GM18505 (cell line): Measurements from ENCODE around the gene CYP4F8.
"Not testable (repeated sequence)": the region's sequence is repeated elsewhere in the genome, so short reads cannot be mapped to it uniquely, and the experiment has no call there.

Source experiments
- ATAC-seq: cut with Tn5 transposase; IDR thresholded peaks from one replicate; pipeline ENCODE4 v1.9.1; 2021; ENCODE audit not compliant: unreplicated experiment
- POLR2A ChIP-seq: IDR thresholded peaks from 4 replicates; pipeline ENCODE4 v1.6.1; 2011; ENCODE audit warnings: borderline replicate concordance; ENCODE audit not compliant: insufficient read depth, insufficient read length; ENCODE audit errors: extremely low read depth

CYP4F8 gene

GRCh38 chr19:15644816-15645215 is 29.8 kb downstream of the CYP4F8 start:
- ATAC-seq = no peak
- no peak for TF ChIP-seq POLR2A

GRCh38 chr19:15649526-15649925 is 34.5 kb downstream of the CYP4F8 start:
- no peak for ATAC-seq
- no peak for TF ChIP-seq POLR2A

DNA sequence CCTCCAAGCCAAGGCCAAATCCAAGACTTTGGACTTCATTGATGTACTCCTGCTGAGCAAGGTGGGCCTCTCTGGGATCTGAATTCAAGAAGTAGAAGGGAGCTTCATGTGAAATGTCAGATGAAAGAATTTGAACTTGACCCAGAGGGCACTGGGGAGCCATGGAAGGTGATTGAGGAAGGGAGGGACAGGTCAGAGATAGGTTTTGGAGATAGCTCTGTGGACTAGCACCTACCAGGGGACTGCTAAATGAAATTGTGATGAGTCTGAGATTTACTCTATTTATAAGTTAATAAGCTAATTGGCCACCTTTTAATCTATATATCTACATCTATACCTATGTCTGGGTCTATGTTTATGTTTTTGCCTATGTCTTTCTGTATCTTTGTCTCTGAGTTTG is 35.1 kb downstream of the CYP4F8 start:
- not testable (repeated sequence) for ATAC-seq

DNA sequence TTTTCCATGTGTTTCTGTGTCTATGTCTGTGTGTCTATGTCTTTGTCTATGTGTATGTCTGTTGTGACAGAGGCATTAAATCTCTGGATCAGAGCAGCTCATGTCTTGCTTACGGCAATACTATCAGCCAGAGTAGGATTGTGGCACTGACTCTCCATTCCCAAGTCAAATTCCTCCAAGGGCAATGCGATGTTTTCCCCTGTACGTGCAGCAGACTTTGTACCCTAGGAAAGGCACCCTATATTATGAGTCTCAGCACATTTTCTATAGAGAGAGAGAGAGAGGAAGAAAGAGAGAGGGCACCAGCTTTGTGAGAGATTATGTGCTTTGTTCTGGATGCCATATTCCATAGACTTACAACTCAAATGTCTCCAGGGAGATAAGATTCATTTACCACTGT is 36.8 kb downstream of the CYP4F8 start:
- TF ChIP-seq POLR2A = no peak
- no peak for ATAC-seq

DNA sequence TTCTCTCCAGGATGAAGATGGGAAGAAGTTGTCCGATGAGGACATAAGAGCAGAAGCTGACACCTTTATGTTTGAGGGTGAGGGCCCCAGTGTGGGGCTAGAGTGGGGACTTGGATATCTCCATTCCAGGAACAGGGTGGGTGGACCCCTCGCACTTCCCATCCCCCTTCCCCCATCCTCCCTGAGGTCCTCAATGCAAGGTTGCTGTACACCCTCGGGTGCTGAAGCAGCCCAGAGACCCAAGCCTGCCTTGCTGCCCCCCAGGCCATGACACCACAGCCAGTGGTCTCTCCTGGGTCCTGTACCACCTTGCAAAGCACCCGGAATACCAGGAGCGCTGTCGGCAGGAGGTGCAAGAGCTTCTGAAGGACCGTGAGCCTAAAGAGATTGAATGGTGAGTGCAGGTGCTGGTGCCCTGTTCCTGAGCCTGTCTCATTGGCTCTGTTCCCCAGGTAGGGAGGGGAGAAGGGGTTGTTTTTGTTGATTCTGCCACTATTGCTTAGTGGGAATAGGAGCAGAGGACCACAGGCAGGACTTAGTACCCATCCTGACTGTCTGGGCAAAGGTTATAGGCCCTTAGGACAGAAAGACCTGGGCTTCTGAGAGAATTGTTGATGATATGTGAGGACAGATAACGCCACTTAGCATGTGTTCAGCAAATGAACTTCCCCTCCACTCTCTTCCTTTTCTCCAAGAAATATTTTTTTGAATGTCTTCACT is 37.7 kb downstream of the CYP4F8 start:
- TF ChIP-seq POLR2A = no peak
- ATAC-seq = no peak

DNA sequence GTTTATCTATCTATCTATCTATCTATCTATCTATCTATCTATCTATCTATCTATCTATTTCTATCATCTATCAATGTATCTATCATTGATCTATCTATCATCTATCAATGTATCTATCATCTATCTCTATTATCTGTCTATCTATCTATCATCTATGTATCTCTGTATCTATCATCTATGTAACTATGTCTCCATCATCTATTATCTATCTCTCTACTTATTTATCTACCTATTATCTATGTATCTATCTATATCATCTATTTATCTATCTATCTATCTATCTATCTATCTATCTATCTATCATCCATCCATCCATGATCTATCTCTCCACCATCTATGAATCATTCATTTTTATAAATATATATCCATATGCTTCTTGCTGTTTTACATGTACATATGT is 41.4 kb downstream of the CYP4F8 start:
- no peak for ATAC-seq
- no peak for TF ChIP-seq POLR2A

DNA sequence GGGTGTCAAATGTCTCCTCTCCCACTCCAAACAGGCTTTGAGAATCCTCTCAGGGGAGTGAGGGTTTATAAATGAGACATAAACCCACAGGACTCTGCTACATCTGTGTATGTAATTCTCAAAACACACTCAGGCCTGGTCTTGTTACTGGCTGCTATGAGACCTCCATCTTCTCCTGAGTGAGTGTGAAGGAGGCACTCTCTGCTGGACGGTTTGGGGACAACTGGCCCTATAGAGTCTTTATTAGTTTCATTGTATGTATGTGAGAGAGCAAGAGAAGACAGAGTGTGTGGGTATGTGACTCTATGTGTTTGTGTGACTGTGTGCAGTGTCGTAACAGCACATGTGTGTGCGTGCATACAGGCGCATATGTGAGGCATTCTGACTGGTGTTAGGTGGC is 48.2 kb downstream of the CYP4F8 start:
- ATAC-seq = no peak
- no peak for TF ChIP-seq POLR2A

DNA sequence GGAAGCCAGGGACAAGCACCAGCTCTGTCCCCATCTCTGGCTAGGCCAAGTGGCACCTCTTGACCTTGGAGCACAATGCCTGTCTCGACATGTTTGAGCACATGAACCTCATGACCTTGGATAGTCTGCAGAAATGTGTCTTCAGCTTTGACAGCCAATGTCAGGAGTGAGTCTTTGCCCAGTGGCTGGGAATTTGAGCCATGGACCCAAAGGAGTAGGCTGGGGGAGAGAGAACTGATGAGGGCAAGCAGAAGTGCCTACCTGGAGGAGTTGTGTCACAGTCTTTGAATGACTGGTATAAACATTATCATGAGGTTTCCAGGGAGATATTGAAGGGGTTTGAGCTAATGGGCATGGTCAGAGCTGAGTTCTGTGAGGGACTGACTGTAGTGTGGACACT is 51.2 kb downstream of the CYP4F8 start:
- TF ChIP-seq POLR2A = no peak
- no peak for ATAC-seq

- no peak for TF ChIP-seq POLR2A
- no peak for ATAC-seq
Observed at GRCh38 chr19:15666883-15667282, 51.9 kb downstream of the CYP4F8 start.

DNA sequence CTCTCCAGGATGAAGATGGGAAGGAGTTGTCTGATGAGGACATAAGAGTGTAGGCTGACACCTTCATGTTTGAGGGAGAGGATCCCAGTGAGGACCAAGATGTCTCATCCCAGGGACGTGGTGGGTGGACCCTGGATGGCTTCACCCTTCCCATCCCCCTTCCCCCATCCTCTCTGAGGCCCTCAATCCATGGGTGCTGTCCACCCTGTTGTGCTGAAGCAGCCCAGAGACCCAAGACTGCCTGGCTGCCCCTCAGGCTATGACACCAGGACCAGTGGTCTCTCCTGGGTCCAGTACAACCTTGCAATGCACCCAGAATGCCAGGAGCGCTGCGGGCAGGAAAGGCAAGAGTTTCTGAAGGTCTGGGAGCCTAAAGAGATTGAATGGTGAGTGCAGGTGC is 54.4 kb downstream of the CYP4F8 start:
- no peak for TF ChIP-seq POLR2A

DNA sequence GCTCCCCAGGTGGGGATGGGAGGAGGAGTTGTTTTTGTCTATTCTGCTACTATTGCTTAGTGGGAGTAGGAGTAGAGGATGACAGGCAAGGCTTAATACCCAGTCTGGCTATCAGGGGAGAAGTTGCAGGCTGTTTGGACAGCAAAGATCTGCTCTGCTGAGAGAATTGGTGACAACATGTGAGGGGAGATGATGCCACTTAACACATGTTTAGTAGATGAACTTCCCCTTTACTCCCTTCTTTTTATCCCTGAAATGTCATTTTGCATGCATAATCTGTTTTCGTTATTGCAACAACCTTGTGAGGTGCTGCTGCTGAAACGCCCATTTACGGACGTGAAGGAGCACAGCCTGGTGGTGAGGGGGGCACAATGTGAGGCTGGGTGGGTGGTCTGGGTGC is 54.9 kb downstream of the CYP4F8 start:
- ATAC-seq = no peak
- TF ChIP-seq POLR2A = no peak

More for the DNA sequence above, 54.4 kb downstream of the CYP4F8 start:
- no peak for ATAC-seq

GRCh38 chr19:15671237-15671821 is 56.3 kb downstream of the CYP4F8 start:
- ATAC-seq = no peak
- no peak for TF ChIP-seq POLR2A

GRCh38 chr19:15671891-15672579 is 57.0 kb downstream of the CYP4F8 start:
- no peak for TF ChIP-seq POLR2A
- no peak for ATAC-seq

GRCh38 chr19:15672580-15673175 is 57.7 kb downstream of the CYP4F8 start, which contains the start of gene CYP4F12:
Gene CYP4F12, plus strand, starts transcription at chr19:15673087. Its CDS starts 443 bp downstream, at chr19:15673530.
- TF ChIP-seq POLR2A = no peak
- ATAC-seq = no peak
